Esophagus squamous epithelium (tissue), 5 donors: ENCODE measurements around the gene VAV3. TPM values are rescaled to one million over a fixed set of nuclear protein-coding genes. Genes with fewer than 3 reads are reported as not detected.
A peak's percentile ranks its signal among the peaks of the same experiment; 100 is the strongest.

Experiments
- DNase-seq: peaks from one replicate; lab custom pipeline; 2025; lab: John Stamatoyannopoulos, UW
- H3K27ac ChIP-seq, 4 donors: fragments of 200-600 bp; sonication (generic); one replicate each; pipeline ENCODE4 v1.5.1; 2016 to 2019; ENCODE audit warnings: mild to moderate bottlenecking in 1 of 4
- H3K27me3 ChIP-seq, 4 donors: fragments of 200-600 bp; sonication (generic); 1 replicate in 3 of 4; 2 replicates in 1 of 4; pipeline versions ENCODE4 v1.5.1 to v1.6.0; 2017 to 2021; ENCODE audit warnings: antibody characterized with exemption in 1 of 4
- H3K36me3 ChIP-seq, 3 donors: fragments of 200-600 bp; sonication (generic); one replicate each; pipeline ENCODE4 v1.5.1; 2016 to 2019
- H3K4me1 ChIP-seq, 3 donors: fragments of 200-600 bp; sonication (generic); one replicate each; pipeline ENCODE4 v1.5.1; 2017 to 2019
- H3K4me3 ChIP-seq, 4 donors: fragments of 200-600 bp; sonication (generic); 1 replicate in 3 of 4; 2 replicates in 1 of 4; pipeline ENCODE4 v1.5.1; 2016 to 2019; ENCODE audit warnings: mild to moderate bottlenecking in 2 of 4, moderate library complexity in 1 of 4
- H3K9me3 ChIP-seq, 3 donors: fragments of 200-600 bp; sonication (generic); one replicate each; pipeline ENCODE4 v1.5.1; 2016 to 2019
- POLR2A ChIP-seq, 4 donors: fragments of 450-650 bp; IDR thresholded peaks; one replicate each; pipeline ENCODE4 v1.6.1; 2017; ENCODE audit warnings: antibody characterized with exemption in 4 of 4, mild to moderate bottlenecking in 4 of 4, moderate library complexity in 3 of 4
- WGBS, 2 donors: methylation state at CpG; one replicate each; pipeline ENCODE4 v1.1.5; 2018; 5-methylcytosine and 5-hydroxymethylcytosine counted together
- intact Hi-C: fragments of 100-400 bp; cut with DNase I; formaldehyde crosslinking; loops from one replicate; pipeline ENCODE4 v1.15.0; 2022
- total RNA-seq, 4 donors: library from RNA; depleted of rRNA; stranded (reverse); fragments of >200 nt; gene quantifications; one replicate each; pipeline ENCODE4 v1.1.0, GENCODE V29; 2016
- TF ChIP-seq, protein P1 (sequence below), 6 experiments: fragments of 450-650 bp in 4 of 6; fragments of 200-600 bp in 2 of 6; sonication (generic) in 2 of 6; IDR thresholded peaks; one replicate each; pipeline ENCODE4 v1.5.1; 2016 to 2019; ENCODE audit warnings: antibody characterized with exemption in 6 of 6, mild to moderate bottlenecking in 4 of 6, moderate library complexity in 4 of 6
- donor health status: DM: yes; HTN: yes; CAD: no.

Gene VAV3
- total RNA-seq, 4 donors from 2014 or later, result 43.4 to 126 (median 76.9) TPM

DNA sequence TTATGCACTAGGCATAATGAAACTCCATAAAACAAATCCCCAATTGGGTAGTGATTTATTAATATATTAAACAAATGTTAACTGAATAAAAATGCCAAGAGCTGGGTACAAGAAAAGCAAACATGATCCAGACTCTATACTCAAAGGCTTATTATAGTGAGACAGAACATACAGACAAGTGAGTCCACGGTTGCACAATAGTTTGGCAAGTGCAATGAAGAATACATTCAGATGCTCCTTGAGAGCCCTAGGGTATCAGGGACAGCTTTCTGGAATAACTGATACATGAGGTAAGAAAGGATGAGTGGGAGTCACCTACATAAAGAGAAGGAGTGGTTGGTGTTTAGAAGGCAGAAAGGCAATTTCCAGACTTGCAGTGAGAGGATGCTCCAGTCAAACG is 85.1 kb downstream of the VAV3 start:
- peaks cover 0 to 23% (median 0%) of the 10 kb centered on the region in 4 donors for H3K27me3 ChIP-seq
- H3K4me1 ChIP-seq, result peaks cover 0 to 17% (median 15%) of the 10 kb centered on the region in 3 donors
- H3K36me3 ChIP-seq, result no peaks in the 10 kb centered on the region
- no peak overlapping the region for H3K4me3 ChIP-seq
- no peak for DNase-seq
- TF ChIP-seq, protein P1, sequence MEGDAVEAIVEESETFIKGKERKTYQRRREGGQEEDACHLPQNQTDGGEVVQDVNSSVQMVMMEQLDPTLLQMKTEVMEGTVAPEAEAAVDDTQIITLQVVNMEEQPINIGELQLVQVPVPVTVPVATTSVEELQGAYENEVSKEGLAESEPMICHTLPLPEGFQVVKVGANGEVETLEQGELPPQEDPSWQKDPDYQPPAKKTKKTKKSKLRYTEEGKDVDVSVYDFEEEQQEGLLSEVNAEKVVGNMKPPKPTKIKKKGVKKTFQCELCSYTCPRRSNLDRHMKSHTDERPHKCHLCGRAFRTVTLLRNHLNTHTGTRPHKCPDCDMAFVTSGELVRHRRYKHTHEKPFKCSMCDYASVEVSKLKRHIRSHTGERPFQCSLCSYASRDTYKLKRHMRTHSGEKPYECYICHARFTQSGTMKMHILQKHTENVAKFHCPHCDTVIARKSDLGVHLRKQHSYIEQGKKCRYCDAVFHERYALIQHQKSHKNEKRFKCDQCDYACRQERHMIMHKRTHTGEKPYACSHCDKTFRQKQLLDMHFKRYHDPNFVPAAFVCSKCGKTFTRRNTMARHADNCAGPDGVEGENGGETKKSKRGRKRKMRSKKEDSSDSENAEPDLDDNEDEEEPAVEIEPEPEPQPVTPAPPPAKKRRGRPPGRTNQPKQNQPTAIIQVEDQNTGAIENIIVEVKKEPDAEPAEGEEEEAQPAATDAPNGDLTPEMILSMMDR (IDR thresholded peaks at IDR 0.05), result no peak
- H3K27ac ChIP-seq, result no peak overlapping the region
- H3K9me3 ChIP-seq, result no peaks in the 10 kb centered on the region
- intact Hi-C loops, result no loop called here
- 45 to 60% methylated on average over 2 of the region's 2 CpGs for WGBS, 2 donors

- no peaks in the 10 kb centered on the region for H3K36me3 ChIP-seq
- DNase-seq, result no peak
- H3K4me1 ChIP-seq, result peaks cover 0 to 17% (median 15%) of the 10 kb centered on the region in 3 donors
- intact Hi-C loops, result no loop called here
- no peak overlapping the region for H3K4me3 ChIP-seq
- H3K9me3 ChIP-seq, result no peaks in the 10 kb centered on the region
- H3K27me3 ChIP-seq, result peaks cover 0 to 23% (median 0%) of the 10 kb centered on the region in 4 donors
- H3K27ac ChIP-seq, result no peak overlapping the region
- 67 to 71% methylated on average over 1 of the region's 1 CpG for WGBS, 2 donors
- TF ChIP-seq, protein P1 (IDR thresholded peaks at IDR 0.05), result no peak
- TF ChIP-seq POLR2A (IDR thresholded peaks at IDR 0.05), result no peak
Measured at GRCh38 chr1:107879346-107879745, 85.6 kb downstream of the VAV3 start.

DNA sequence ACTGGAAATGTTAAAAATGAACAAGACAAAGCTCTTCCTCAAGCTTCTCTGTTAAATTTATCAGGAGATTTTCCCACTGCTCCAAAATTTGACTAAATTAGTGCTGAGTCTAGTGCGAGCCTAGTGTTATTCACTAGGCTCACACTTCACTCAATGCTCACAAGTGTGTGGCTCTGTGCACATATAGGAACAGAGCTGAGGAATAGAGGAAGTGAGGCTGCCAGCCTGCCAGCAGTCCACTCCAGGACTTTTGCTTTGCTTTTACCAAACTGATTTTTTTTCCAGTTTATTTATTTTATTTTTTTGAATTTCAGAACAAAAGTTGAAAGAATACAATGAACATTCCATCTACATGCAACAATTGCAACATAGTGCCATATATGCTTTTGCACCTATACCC is 87.2 kb downstream of the VAV3 start:
- intact Hi-C loops, result no loop called here
- no peaks in the 10 kb centered on the region for H3K9me3 ChIP-seq
- H3K27ac ChIP-seq, result no peak overlapping the region
- H3K4me1 ChIP-seq, result peaks cover 0 to 17% (median 15%) of the 10 kb centered on the region in 3 donors
- no peaks in the 10 kb centered on the region for H3K36me3 ChIP-seq
- H3K27me3 ChIP-seq, result peaks cover 0 to 23% (median 0%) of the 10 kb centered on the region in 4 donors
- DNase-seq, result no peak
- H3K4me3 ChIP-seq, result no peak overlapping the region
- 69% methylated on average over 1 of the region's 1 CpG for WGBS, 2 donors
- TF ChIP-seq, protein P1 (IDR thresholded peaks at IDR 0.05), result no peak
- TF ChIP-seq POLR2A (IDR thresholded peaks at IDR 0.05), result no peak

GRCh38 chr1:107877092-107877491 is 87.9 kb downstream of the VAV3 start:
- intact Hi-C loops, result no loop called here
- no peak for DNase-seq
- H3K36me3 ChIP-seq, result no peaks in the 10 kb centered on the region
- H3K27ac ChIP-seq, result peak overlapping the region in 1 of 4 donors; percentile 22
- peaks cover 0 to 20% (median 0%) of the 10 kb centered on the region in 4 donors for H3K27me3 ChIP-seq
- 6 to 18% methylated on average over 2 of the region's 2 CpGs for WGBS, 2 donors
- no peaks in the 10 kb centered on the region for H3K9me3 ChIP-seq
- no peak overlapping the region for H3K4me3 ChIP-seq
- peaks cover 0 to 17% (median 15%) of the 10 kb centered on the region in 3 donors for H3K4me1 ChIP-seq
- TF ChIP-seq POLR2A (IDR thresholded peaks at IDR 0.05), result no peak
- TF ChIP-seq, protein P1 (IDR thresholded peaks at IDR 0.05), result no peak

- peaks cover 0 to 17% (median 15%) of the 10 kb centered on the region in 3 donors for H3K4me1 ChIP-seq
- WGBS, 2 donors, result 77 to 88% methylated on average over 1 of the region's 1 CpG
- DNase-seq, result no peak
- no peak for TF ChIP-seq POLR2A (IDR thresholded peaks at IDR 0.05)
- TF ChIP-seq, protein P1 (IDR thresholded peaks at IDR 0.05), result no peak
- intact Hi-C loops, result no loop called here
- no peaks in the 10 kb centered on the region for H3K36me3 ChIP-seq
- H3K4me3 ChIP-seq, result no peak overlapping the region
- H3K27ac ChIP-seq, result no peak overlapping the region
- H3K27me3 ChIP-seq, result peaks cover 0 to 13% (median 0%) of the 10 kb centered on the region in 4 donors
- H3K9me3 ChIP-seq, result no peaks in the 10 kb centered on the region
Measured at GRCh38 chr1:107875689-107876088, 89.3 kb downstream of the VAV3 start.
